GM12873 (cell line): Measurements from ENCODE around the gene IRS4.

Source experiments
- TF ChIP-seq, protein P1 (sequence below): IDR thresholded peaks from 2 replicates; pipeline ENCODE4 v1.5.1; 2012; ENCODE audit warnings: low read depth, mild to moderate bottlenecking, moderate library complexity, low read length, control low read depth; ENCODE audit not compliant: insufficient read depth; ENCODE audit errors: missing control alignments

IRS4 gene

GRCh38 chrX:108735091-108735678 lies 1.2 kb downstream of the IRS4 start:
- TF ChIP-seq, protein P1, sequence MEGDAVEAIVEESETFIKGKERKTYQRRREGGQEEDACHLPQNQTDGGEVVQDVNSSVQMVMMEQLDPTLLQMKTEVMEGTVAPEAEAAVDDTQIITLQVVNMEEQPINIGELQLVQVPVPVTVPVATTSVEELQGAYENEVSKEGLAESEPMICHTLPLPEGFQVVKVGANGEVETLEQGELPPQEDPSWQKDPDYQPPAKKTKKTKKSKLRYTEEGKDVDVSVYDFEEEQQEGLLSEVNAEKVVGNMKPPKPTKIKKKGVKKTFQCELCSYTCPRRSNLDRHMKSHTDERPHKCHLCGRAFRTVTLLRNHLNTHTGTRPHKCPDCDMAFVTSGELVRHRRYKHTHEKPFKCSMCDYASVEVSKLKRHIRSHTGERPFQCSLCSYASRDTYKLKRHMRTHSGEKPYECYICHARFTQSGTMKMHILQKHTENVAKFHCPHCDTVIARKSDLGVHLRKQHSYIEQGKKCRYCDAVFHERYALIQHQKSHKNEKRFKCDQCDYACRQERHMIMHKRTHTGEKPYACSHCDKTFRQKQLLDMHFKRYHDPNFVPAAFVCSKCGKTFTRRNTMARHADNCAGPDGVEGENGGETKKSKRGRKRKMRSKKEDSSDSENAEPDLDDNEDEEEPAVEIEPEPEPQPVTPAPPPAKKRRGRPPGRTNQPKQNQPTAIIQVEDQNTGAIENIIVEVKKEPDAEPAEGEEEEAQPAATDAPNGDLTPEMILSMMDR = no peak

- TF ChIP-seq, protein P1 = no peak
Measured at GRCh38 chrX:108734426-108734825, 1.9 kb downstream of the IRS4 start.

- TF ChIP-seq, protein P1 = no peak
Measured at GRCh38 chrX:108732630-108733321, 3.6 kb downstream of the IRS4 start.

DNA sequence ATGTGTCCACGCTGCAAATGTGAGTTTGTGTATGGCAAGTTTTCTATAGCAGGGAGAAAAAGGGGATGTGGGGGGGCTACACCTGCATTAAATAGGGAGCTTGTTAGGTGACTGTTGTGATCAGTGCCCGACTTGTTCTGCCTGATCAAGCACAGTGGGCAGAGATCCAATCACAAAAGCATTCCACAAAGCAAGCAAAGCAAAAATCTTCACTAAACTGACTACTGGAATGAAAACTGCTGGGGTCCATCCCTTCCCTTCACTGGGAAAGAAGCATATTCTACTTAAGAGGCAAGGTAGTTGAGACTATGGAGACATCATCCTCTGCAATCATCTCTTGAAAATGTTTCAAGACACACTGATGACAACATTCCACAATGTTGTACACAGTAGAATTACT lies 5.2 kb downstream of the IRS4 start:
- TF ChIP-seq, protein P1 = no peak

DNA sequence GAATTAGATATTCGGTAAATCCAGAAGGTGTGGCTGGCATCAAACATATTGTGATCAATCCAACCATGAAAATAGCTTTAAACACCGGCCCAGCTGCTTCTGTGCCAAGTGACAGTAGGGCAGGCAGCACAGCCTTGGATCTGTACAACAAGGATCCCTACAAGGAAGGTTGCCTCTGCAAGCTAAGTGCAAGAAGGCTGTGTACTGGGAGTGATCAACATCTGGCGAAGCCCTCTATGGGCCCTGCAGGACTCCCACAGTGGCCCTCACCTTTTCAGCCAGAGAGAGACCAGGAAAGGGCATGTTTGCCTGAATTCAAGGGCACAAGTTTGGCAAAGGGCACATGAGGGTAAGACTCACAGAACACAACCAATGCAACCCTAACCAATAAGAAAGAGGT lies 9.6 kb downstream of the IRS4 start:
- TF ChIP-seq, protein P1 = no peak

DNA sequence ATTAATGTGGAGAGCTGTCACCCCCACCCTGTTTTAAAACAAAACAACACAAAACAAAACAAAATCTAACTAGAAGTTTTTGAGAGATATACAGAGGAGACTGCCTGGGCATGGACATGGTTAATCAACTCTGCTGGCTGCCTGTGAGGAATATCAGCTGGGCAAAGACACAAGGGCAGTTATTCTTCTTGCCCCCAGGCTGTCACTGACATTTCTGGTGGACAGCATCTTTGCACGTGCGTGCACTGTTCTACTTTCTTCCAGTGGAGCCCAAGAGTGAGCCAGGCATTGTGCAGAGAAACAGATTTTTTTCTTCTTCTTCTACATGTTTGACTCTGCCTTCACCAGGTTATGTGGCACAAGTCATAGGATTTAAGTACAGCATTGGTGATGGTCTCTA lies 13.8 kb downstream of the IRS4 start:
- TF ChIP-seq, protein P1 = no peak

DNA sequence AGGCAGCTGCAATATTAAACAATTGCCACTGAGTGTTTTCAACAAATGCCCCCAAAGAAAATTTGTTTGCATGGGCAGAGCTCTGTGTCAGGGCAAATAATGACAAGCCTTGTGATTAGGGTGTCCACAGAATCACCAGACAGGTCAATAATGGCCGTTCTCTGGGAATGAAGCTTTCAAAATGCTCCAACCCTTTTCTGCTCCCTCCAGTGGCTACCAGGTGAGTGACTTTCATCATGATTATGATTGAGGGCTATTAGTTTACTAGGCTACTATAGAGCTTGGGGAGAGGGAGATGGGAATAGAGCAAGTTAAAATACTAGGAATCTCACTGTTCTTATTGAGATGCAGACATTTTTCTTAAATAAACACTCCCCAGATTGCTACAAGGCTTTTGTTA lies 23.5 kb downstream of the IRS4 start:
- TF ChIP-seq, protein P1 = no peak
